HG03139 (cell line): ENCODE data around the gene TACC3.

ENCODE experiments used
- ATAC-seq: cut with Tn5 transposase; IDR thresholded peaks from one replicate; pipeline ENCODE4 v1.9.1; 2021; ENCODE audit not compliant: unreplicated experiment

TACC3 gene

DNA sequence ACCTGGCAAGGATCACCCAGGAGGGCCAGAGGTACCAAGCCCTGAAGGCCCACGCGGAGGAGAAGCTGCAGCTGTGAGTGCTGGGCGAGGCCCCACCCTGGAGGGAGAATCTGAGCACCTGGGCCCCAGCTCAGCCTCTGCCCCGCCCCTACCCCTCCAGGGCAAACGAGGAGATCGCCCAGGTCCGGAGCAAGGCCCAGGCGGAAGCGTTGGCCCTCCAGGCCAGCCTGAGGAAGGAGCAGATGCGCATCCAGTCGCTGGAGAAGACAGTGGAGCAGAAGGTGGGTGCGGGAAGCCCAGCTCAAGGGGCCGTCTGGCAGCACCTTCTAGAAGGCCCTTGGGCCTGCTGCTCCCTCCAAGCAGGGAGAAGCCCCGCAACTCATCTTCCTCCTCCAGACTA is 23.2 kb downstream of the TACC3 start:
- ATAC-seq = no peak

DNA sequence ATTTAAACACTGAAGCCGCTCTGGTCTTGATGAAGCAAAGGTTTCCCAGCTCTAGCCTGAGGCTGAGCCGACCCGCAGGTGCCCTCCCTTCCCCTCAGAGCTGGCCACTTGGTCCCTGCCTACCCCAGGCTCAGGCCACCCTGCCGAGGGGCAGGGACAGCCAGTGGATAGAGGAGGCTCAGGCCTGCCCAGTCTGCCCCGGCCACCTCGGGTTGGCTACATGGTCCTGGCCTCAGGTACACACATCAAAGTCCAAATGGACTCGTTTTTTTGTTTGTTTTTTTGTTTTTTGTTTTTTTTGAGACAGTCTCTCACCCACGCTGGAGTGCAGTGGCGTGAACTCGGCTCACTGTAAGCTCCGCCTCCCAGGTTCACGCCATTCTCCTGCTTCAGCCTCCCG is 23.8 kb downstream of the TACC3 start:
- no peak for ATAC-seq

DNA sequence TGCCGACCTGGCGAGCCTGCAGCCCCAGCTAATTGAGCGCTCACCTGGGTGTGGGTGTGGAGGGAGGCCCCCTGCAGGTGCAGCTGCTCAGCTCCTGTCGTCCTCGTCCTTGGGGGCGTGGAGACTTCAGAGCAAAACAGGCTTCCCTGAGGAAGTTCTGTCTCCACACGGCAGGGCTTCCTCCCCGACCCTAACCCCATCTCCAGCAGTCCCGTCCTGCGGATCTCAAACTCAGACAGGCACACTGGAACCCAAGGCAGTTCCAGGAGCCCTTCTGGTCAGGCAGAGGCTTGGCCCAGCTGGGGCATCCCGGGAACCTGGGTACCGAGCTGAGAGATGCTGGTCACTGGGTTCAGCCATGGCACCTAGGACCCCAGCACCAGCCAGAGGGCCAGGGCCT is 24.4 kb downstream of the TACC3 start:
- no peak for ATAC-seq

DNA sequence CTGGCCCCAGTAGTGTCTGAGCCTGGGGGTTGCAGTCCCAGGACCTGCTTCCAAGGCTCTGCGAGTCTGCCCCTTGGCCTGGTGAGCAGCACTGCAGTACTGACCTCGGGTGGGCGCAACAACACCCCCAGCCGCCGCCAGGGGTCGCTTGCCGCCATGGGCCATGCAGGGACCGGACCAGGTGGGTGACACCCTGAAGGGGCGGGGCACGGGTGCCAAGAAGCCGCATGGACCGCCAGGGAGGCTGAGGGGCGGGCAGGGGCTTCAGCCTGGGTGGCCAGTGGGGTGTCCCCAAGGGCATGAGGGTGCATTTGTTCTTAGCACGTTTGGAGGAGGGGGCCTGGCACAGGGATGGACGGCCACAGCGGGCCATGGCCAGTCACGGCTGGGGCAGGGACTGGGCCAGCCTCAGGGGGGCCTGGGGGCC is 25.0 kb downstream of the TACC3 start:
- ATAC-seq = no peak

DNA sequence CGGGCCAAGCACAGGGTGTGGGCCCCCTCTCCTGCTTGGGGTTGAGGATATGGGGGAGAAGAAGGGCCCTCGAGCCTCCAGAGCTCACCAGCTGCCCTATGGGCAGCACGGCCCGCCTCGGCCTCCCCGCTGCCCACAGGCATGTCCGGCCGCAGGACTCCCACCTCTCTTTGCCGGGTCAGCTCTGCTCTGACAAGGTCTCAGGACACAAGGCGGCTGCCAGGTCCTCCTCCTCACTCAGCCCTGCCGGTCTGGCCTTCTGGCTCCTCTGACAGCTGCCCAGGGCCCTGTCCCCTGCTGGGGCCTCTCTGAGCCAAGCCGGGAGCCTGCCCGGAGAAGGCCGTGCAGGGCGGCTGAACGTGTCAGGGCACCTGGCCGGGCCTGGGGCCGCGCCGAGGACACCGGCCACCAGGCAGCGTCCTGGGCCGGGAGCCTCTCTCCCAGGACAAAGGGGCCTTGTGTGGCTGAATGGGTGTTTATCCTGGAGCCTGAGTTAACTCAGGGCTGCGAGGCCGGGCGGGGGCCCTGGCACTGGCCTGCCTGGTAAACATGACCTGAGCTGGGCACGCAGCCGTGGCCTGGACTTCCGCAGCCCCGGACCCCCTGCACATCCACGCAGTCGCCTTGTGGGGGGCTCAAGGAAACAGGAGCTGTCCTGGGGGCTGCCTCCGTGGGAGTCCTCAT is 25.7 kb downstream of the TACC3 start:
- ATAC-seq = no peak

DNA sequence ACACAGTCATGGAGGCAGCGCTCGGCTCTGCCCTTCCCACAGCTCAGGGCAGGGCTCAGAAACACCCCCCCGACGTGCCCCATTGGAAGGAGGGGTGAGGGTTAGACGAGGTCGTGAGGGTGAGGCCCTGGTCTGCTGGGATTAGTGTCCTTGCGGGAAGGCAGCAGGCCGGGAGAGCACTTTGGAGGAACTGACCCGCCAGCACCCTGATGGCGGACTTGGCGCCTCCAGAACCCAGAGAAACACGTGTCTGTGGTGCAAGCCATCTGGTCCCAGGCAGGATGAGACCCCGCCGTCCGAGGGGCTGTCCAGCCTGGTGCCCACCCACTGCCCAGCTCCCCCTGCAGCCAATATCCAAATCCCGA is 26.3 kb downstream of the TACC3 start:
- ATAC-seq = no peak

DNA sequence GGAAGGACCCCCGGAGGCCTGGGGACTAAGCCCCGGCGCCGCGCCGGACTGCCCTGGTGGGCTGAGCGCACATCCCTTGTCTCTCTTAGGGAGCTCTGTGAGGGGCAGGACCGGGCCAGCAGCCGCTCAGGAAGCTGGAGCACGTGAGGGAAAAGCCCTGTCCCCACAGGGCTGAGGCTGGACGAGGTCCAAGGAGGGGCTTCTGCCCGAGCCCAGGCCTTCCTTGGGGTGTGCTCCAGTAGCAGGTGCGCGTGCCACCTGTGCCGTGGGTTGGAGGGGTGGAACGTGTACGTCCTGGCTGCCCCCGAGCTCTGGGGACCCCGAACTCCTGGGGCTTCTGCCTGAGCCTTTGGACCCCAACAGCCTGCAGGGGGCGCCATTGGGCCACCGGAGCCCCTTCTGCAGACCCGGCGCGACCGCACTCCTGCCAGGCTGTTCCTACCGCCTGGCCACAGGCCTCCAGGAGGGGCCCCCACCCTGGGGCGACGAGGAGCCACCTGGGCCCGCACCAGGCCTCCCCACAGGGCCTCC is 27.2 kb downstream of the TACC3 start:
- ATAC-seq = no peak

DNA sequence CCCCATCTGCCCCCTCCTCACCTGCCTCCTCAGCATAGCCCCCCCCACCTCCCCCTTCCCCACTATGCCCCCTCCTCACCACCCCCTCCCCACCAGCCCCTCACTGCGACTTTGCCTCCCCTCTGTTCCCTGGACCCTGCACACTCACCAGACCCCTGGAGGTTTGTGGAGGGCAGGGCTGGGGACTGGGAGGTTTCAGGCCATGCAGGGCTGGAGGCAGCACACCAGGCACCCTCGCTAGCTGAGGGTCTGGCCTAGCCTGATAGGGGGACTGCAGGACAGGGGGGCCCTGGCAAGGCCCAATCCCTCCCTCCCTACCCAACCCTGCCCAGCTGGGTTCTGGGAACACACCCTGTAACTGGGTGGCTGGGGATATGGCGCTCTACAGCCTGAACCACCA is 28.0 kb downstream of the TACC3 start:
- ATAC-seq = no peak

DNA sequence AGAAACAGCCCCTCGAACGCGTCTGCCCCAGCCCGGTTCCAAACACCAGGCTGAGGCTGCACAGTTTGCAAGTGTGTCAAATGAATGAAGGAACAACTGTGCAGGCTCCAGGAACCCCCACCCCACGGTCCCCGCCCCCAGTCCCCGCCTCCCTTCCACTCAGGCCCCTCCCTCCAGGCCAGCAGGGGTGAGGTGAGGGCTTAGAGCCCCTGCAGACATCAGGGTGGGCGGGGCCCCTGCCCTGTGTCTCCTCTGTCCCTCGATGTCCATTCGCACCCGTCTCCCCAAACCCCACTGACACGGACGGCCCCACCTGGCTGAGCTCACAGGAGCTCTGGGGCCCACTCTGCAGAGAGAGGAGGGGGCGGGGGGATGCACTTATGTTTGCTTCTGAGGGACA is 28.5 kb downstream of the TACC3 start:
- ATAC-seq = no peak

DNA sequence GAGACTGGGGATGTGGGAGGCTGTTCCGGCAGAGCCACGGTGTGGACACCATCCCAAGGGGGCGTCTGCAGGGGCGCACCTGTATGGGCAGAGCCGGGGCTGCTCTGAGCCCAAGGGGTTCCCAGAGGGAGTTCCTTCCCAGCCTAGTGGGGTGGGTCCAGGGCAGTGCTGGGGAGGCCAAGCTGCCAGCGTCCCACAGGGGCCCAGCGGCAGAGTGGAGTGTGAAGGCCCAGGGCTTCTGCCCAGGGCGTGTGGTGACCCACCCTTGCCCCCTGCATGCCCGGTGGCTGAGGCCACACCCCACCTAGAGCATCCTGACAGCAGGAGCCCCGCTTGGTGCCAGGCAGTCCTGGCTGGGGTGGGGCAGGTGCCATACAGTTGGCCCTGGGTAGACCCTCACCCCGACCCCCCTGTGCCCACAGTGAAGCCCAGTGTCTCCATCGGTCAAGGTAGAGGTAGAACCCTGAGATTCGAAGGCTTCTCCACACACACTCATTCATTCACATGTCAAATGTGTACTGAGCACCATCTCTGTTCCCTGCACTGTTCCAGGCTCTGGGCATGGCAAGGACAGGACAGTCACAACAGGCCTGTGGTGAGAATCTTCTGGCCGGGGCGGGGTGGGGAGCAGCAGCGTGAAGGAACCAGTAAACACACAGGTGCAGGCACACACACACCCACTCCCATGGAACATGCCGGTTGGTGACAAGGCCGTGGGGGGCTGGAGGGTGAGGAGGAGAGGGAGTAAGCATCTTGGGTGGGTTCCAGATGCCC is 29.2 kb downstream of the TACC3 start:
- no peak for ATAC-seq

DNA sequence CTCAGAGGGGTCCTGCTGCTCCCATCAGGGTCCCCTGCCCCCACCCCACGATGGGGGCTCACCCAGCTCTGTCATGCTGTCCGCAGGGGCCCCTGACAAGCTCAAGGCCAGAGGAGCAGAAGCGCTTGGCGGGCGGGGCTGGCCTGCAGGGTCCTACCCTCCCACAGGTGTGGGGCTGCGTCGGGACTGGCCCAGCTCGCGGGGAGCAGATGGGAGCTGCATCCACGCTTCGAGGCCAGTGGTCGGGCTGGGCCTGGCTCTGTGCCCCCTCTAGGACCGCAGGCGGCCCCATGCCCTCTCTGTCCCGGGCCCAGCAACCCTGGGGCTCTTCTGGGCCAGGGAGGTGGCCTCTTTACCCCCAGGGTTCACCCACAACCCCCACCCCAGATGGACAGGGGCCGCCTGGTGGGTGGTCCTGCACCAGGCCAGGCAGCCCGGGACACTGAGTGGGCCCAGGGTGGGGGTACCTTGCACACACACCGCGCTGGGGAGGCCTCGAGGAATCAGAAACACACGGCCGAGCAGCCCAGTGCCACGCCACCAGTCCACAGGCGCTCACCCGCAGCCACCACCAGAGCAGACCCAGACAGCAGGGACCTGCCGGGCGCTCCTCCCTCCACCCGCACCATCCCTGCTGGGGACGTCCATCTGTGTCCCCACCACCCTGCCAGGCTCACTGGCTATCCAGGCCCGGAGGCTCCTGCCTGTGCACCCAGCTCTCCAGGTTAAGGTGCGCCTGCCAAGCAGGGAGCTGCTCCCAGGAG is 30.0 kb downstream of the TACC3 start:
- no peak for ATAC-seq

DNA sequence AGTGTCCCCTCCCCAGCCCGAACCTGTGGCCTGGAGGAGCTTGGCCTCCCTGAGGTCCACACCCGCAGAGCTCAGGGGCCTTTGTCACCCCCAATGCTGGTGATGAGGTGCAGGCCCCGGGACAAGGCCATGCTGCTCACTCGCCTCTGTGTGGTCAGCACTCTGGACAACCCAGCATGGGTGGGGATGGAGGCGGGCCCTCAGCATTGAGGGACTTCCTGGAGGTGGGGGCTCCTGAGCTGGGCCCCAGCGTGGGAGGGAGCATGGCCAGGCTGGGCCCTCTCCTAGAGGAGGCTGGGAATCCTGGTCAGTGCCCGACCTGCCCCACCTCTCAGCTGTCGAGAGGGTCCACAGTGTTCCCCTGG is 30.6 kb downstream of the TACC3 start:
- no peak for ATAC-seq

DNA sequence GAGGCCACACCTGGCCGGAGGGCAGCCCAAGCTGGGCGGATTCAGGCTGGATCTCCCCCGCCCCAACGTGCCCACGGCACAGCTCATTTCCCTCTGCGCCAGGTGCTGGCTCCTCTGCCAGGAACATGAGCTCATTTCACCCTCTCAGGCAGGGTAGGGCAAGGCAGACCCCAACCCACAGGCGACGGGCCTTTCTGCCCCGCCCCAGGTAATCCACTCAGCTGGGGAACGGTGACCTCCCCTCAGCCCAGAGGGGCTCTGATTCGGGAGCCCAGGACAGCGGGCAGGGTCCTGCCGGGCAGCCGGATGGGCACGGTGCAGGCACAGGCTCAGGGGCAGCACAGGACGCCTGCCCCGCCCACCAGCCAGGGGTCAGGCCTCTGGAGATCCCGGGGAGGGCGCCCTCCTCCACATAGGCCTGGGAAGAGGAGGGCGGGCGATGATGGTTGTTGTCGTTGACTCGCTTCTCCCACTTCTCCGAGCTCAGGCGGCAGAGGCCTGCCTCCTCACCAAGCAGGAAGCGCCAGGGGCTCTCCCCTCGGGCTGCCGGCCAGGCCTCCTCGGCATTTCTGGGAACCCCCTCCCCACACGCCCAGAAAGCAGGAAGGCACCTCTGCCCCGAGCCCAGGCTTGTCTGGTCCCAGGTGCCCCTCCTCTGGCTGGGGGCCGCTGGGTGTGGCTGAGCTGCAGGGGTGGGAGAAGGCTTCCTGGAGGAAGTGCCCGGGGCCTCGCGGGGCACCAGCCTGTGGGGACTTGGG is 31.1 kb downstream of the TACC3 start:
- no peak for ATAC-seq

DNA sequence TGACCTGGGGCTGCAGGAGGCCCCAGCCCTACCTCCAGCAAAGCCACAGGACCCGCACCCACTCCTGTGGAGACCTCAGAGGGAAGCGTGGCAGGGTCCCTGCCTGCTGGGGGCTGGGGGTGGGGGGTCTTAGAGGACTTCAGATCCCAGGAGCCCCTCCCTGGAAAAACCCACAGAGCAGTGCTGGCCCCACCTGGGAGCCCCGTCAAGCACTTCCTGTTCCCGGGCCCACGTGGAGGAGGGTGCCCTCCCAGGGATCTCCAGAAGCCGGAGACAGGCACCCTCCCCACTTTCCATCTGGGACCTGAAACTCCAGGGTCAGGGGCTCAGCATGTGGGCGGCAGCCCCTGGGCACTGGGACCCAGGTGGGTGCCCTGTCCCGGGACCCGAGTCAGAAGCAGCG is 32.0 kb downstream of the TACC3 start:
- no peak for ATAC-seq

DNA sequence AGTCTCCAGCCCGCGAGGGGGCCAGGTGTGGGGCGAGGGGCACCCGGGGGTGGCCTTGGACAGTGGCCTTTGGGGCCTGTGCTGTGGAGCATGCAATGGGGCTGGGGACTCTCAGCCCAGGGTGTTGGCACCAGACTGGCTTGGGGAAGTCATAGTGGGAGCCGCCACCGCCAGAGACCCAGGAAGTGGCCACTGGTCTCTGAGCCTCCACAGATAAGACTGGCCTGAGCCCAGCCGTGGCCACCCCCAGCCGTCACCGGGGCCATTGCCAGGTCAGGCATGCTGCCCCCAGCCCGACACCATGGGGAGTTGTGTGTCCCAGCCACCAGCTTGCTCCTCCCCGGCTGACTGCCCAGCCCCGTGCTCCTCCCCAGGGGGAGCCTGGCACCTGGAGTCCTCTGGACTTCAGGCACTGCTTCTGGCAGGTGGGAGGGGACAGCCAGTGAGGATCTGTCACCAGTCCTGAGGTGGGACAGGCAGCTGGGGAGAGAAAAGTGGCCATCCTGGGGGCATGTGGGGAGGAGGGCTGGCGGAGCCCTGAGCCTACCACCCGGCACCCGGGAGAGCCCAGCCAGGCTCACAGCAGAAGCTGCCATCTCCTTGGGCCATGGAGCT is 32.5 kb downstream of the TACC3 start:
- no peak for ATAC-seq

DNA sequence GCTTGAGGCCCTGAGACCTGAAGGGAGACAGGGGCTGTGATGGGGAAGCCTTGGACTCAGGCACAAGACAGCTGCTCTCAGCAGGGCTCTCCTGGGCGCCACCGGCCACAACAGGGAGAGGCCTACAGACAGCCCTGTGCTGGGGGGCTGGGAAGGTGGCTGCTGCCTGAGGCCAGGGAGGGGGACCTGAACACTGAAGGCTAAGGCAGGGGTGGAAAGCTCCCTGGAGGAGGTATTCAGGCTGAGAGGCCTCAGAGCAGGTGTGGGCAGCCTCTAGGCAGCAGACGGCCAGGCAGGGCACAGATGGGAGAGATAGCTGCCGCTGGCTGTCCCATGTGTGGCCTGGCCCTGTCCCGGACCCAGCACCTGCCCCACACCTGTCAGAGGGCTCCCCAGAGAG is 33.0 kb downstream of the TACC3 start:
- no peak for ATAC-seq

DNA sequence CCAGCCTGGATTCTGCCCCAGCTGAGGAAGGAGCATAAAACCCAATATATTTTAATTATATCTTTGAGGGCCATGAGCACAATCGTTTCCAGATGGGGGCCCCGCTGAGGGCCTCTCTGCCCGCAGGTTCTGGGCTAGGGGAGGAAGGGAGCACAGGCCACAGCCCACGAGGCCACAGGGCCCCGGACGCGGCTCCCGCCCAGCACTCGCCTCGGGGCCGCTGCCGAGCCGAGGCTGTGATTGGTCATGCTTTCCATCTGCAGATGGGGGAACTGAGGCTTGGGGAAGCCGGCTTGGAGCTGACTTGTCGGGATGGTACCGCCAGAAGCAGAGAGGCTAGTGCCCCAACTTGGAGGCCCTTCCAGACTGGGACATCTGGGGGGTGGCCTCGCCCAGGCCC is 34.0 kb downstream of the TACC3 start:
- ATAC-seq = no peak

DNA sequence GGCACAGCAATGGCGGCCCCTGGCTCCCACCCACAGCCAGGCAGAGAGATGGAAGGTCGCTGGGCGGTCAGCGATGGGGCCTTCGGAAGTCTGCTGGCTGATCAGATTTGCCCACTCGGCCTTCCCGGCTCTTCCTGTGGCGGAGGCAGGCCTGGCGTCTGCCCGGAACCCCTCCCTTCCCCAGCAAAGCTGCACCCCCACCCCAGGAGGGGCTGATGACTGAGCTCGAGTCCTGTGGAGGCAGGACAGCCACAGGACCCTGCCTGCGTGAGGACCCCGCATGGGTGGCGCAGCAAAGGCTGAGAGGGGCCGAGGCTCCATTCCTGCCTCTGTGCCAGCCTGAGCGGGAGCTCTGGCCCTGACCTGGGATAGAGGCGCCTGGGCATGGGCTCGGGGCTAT is 34.8 kb downstream of the TACC3 start:
- ATAC-seq = no peak

DNA sequence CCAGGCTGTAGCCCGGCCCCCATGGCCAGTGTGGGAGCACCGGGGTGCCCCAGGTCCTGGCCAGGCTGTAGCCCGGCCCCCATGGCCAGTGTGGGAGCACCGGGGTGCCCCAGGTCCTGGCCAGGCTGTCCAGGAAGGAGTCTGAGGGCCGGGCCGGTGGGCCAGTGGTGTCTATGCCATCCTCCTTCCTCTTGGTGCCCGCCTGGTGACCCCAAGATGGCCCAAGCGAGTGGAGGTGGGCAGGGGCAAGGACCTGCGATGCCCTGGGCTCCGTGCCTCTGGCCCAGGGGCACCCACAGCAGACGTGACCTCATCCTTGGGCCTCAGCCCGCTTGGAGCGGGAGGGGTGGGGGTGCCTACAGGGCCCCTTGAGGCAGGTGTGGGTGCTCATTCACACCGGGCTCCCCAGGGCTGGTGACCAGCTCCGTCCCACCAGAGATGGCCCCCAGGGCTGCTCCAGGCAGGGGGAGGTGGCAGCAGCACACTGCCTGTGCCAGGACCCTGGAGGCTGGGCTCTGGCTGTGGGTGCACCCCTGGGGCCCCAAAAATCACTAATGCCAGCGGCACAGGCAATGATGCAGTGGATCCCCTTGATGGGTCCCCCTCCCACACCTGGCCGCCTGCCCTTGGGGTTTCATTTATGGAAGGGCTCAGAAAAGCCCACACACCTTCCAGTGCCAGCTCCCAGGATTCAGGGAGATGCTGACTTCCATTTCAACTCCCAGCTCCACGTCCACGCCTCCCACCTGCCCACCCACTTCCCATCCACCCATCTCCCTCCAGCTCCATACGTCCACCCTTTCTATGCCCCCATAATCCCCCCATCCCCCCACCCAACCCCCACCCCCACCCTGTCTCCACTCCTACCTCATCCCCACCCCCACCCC is 35.8 kb downstream of the TACC3 start:
- ATAC-seq = no peak

DNA sequence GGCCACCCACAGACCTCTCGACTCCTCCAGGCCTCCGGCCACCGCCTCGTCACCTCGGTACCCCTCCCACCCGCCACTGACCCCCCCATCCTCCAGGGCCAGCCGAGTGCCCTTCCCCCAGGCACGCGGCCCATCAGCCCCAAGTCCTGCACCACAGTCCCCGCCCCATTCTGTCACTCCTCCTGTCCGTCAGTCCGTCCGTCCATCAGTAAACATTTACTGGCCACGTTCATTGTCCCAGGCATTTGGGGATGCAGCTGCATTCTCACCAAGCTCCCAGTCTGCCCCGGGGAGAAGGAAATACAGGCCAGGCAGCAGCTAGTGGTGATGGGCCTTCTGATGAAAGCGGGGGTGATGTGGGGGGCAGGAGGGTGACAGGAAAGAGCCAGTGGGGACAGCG is 36.5 kb downstream of the TACC3 start:
- ATAC-seq = no peak
